ENCODE data around the gene IFFO2.

Gene IFFO2

DNA sequence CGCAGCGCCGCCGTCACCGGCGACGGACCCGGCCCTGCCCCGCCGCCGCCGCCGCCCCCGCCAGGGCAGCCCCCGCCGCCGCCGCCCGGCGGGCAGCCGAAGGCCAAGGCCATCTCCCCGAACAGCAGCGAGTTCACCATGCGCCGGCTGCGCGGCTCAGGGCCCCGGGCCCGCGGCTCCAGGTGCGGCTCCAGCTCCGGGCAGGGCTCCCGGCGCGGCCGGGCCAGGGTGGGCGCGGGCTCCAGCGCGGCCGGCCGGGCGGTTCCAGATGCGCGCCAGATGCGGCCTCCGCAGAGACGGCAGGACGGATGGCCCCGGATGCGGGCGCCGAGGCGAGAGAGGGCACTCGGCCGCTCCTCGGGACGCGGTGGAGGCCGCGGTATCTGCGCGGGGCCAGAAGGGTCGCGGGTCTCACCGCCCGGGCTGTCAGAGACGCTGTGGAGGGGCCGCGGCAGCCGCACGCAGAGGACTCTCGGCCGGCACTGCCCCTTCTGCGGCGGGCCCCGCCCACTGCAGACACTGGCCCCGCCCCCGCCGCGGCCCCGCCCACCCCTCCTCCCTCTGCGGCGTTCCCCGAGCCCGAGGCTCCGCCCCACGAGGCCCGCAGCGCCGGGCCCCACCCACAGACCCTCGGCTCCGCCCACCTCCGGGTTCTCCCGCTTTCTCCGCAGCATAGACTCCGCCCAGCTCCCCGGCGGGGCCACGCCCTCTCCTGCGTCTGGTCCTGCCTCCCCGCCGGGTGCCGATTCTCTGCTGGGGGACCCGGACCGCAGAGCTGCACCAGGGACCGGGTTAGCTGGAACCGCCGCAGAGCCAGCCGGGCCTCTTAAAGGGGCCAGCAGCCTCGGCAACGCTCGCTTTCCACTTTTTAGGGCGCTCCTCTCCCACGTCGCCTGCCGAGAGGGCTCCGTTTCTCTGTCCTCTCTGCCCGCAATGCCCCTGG, at the start of gene IFFO2:
IFFO2 (minus strand) TSS at position 484 of the 943 bp plus-strand sequence; CDS start at position 140, 344 bp downstream.
- peak; percentile 97 for DNase-seq

DNA sequence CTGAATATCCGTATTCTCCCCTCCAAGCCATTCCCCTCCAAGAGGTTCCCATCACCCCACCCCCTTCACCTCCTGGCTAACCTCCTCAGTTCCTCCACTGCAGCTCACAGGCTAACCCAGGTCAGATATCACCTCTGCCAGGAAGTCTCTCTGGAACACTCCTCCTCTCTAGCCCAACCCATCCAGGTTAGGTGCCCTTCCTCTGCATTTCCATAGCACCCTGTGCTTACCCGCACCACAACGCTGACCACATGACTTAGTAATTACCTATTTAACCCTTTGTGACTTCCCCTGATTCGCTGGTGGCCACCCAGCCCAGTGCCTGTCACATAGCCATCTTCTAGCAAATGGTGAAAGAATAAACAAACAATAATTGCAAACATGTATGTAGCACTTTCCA, 49.5 kb upstream of the IFFO2 start:
- no peak for DNase-seq

DNA sequence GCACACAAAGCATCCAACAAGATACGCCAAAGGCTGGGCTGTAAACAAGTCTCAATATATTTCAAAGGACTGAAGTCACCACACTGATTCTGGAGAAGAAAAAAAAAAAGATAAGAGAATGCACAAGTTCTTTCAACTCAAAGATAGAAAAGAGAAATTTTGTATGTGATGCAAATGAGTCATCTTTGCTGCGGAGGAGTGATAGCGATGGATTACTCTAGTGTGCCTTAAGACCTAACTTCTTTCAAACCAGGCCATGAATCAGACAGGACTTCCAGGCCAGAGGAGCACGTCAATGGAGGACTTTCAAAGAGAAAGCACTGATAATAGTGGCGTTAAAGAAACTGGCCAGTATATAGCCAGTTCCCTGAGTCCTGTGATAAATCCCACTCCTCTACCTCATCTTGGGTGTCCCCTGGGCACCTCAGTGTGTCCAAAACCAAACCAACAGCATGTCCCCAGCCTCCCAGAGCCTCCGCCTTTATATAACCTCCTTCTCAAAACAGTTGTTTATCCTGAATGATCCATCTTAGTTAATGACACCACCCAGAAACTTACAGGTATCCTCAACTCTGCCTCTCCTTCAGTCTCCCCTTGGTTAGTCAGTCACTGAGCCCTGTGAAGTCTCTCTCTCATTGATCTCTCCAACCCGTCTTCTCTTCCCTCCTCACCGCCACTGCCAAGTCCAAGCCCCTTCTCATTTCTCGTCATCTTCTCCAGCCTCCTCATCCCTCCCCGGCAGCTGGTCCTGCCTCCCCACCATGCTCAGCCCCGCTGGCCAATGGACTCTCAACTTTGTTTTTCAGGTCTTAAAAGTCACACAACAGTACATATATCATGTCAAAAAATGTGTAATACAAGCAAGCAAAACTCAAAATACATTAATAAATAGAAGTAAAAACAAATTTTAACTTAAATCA, 47.2 kb upstream of the IFFO2 start:
- no peak for DNase-seq

DNA sequence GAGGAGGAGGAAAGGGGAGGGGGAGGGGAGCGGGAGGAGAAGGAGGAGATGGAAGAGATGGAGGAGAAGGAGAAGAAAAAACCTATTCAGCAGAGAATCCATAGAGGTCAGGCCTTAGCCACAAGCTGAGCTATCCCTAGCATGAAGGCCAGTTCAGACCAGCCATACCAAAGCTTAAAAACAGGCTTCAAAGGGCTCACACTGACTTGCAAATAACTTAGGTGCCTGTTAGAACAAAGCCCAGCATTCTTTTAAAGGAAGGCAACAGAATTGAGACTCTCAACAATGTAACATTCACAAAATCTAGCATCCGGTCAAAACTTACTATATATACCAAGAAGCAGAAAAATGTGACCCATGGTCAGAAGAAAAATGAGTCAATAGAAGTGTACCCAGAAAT, 43.6 kb upstream of the IFFO2 start:
- DNase-seq: no peak

DNA sequence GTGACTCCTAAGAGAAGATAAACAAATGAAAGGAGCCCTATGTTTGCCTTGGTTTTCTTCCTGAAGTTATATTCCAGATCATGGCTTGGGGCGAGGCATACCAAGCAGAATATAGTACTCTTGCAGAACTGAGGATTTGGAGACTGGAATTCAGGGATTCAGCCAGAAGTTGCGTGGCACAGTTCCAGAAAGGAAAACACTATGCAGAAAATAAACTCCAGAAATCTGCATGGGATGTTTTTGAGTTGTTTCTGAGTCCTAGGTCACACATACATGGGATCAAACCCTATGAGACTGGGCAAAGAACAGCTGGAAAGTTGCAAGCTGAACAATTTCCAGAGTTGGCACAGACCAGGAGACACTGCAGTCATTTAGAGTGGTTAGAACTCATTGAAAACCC, 42.9 kb upstream of the IFFO2 start:
- no peak for DNase-seq

DNA sequence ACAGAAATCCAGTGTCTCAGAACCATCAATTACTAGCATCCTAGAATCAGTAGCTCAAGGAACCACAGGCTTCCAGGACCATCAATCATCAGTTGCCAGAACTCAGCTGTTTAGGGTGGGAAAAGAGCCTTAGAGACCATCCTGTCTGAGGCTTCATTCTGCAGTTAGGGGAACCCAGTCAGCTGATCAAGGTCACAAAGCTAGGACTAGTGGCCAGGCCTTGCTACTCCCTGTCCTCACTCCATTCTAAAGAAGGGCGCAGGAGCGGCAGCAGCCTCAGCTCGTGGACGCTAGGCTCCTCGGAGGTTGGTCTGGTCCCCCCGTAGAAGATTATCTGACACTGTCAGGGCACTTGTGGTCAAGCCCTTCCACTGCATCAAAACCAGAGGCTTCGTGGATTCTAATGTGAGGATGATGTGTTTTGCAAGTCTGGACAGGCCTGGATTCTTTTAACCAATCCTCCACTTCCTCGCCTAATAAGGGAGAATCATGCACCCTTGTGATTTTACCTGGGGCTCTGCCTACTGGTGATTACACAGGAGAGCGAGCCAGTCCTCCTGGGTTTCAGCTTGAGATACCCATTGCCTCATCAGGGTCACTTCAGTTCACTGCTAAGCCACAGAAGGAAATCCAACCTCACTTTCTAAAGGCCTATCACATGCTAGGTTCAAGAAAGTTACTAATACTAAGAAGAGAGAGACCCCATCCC, 41.7 kb upstream of the IFFO2 start:
- DNase-seq: no peak

DNA sequence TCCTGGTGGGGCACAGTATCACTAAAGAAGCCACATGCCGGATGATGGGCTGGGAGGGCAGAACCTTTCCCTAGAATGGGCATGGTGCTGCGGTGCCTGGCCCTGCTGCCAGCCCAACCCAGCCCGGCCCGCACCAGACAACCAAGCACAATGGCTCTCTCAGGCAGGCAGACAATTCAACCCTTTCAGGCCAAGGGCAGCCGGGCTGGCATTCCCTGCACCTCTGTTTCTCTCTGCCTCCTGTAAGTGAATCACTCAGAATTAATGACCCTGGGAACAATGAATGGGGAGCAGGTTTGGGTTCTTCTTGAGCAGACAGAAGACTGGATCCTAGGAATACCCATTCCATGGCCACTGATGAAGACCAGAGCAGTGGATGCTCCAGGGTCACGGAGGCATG, 41.0 kb upstream of the IFFO2 start:
- DNase-seq: no peak

DNA sequence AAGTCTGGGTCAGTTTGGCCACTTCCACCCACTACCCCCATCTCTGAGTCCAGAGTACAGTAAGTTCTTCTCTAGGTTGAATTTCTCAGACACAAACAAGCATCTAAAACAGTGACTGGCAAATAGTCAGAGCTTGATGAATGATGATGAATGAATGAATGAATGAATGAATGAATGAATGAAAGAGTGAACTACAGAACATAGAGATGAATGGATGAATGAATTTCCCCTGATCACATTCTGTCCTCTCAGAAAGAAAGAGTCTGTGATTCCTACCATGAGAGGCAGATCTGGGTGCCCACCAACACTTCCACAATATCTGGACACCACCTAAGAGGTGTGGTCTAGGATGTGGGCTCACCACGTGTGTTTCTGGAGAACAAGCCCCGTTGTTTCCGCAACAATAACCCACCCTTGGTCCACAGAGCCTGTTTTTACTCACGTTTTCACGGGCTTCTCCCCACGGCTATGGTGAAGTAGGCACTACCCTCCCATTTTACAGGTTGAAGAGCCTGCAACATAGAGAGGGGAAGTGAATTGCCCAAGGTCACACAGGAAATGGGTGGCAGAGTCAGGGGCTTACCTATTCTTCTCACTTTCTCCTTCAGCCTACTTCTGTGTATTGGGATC, 40.2 kb upstream of the IFFO2 start:
- no peak for DNase-seq

DNA sequence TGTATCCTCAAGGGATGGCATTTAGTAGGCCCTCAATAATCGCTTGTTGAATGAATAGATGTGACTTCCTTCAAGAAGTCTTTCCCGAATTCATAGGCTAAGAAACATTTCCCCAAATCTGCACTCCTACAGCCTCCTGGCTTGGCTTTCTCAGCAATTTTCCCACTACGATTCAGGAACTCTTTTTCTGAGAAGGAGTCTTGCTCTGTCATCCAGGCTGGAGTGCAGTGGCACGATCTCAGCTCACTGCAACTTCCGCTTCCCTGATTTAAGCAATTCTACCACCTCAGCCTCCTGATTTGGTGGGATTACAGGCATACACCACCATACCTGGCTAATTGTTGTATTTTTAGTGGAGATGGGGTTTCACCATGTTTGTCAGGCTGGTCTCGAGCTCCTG, 37.9 kb upstream of the IFFO2 start:
- DNase-seq: no peak

DNA sequence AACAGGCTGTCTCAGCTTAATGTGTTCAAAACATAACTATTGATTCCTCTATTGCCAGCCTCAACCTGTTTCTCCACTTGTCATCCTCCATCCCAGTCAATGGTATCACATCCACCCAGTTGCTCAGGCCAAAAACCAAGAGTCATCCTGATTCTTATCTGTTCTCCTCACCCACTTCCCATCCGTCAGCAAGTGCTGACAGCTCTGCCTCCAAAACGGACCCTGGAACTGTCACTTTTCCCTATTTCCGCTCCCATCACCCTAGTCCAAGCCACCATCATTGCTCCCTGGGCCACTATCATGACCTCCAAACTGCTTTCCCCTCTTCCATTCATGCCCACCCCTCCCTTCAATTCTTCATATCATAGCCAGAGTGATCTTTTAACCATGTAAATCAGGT, 36.2 kb upstream of the IFFO2 start:
- no peak for DNase-seq

DNA sequence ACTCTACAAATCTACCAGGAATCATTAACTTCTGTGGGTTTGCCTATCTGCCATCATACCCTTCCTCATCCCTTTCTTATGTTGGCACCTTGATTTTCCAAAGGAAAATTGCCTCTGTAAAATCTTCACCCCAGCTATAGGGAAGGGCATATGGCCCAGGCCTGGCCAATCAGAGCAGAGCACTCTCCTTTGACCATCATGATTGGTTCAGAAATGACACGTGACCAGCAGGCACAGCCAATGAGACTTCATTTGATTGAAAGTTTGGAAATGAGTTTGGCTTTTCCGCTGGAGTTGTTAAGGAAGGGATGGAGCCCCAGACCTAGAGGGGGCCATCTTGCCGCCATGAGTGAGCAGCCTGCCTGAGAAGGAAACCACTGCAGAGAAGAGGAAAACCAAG, 35.1 kb upstream of the IFFO2 start:
- no peak for DNase-seq

DNA sequence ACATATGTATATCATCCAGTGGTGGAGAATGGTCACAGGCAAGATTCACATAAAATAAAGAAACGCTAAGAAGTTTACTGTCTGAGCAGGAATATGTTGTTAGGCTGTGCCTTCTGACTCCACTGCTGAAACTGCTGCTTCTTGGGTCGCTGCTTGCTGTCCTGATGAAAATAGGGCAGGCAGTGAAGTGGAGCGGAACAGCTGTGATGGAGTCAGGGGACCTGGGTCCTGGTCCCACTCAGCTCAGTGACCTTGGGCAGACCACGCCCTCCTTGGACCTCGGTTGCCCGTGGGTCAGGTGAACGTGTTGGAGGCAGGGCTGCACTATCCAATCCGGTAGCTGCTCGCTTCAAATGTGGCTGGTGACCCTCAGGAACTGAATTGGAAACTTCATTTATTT, 33.4 kb upstream of the IFFO2 start:
- DNase-seq: no peak

DNA sequence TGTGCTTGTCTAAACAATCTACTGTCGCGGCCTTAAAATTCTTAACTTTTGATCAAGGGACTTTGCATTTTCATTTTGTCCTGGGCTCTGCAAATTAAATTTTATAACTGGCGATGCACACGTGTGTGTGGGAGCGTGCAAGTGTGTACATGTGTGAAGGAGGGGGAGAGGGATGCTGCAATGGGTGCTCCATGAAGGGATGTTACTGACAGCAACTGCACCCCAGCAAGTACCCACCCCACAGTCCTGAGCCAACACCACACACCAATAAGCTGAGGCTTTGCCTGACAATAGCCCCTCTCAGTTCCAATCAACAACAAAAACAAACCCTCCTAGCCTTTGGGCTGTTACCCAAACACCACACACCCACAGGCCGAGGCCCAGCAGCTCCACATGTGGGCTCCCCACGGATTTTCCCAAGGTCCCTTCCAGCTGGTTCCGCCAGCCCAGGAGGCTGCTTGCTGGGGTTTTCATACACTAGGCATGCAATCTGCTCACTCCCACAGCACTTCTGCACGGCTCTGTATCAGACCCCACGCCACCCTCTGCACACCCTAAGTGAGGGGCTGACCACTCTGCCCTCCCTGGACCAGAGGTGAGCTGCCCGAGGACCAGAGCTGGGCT, 32.8 kb upstream of the IFFO2 start:
- DNase-seq: no peak

DNA sequence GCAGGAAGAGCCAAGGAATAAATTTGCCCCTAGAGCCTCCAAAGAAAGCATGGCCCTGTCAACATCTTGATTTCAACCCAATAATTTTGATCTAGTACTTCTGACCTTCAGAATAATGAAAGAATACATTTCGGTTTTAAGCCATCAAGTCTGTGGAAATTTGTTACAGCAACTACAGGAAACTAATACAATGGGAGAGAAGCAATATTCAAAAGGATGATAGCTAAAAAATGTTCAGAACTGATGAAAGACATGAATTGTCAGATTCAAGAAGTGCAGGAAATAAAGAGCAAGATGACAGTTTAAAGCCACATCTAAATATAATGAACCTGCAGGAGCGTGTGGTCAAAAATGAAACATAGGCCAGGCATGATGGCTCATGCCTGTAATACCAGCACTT, 24.8 kb upstream of the IFFO2 start:
- DNase-seq: no peak

DNA sequence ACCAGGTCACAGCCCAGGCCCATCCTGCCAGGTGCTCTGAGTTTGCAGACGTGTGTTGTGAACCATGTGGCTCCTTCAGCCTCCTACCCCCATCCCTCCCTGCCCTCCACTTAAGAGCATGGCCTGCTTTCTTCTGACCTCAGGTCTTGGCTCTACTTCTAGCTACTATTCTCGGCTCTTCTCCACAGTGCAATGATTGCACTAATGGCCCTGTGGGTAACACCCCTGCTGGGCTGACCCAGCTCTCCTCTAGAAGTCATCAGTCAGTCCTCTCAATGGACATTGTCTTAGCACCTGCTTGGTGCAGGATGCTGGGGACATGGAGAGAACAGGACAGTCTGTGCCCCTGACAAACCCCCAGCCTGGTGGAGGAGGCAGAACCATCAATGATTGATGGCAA, 22.2 kb upstream of the IFFO2 start:
- DNase-seq: no peak

DNA sequence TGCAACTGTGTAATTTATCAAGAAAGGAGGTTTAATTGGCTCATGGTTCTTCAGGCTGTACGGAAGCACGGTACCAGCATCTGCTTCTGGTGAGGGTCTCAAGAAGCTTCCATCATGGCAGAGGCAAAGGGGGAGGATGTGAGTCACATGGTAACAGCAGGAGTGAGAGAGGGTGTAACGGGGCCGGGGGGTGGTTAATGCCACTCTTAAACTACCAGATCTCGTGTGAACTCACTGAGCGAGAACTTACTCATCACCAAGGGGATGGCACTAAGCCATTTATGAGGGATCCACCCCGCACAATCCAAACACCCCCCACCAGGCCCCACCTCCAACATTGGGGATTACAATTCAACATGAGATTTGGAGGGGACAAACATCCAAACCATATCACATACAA, 21.0 kb upstream of the IFFO2 start:
- DNase-seq: no peak

DNA sequence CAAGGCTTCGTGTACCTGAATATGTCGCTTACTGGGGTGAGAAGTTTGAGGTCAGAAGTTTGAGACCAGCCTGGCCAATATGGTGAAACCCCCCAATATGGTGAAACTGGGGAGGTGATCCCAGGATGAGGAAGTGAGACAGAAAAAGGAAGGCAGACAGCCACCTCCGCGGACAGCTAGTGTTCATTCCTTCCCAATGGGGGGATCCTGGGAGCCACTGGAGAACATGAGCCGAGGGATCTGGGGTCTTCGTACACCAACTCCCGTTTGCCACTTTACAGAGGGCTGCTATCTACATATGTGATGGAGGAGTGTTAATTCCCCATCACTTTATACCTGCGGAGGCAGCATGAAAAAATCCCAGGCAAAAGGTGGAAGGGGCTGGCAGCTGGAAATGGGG, 19.6 kb upstream of the IFFO2 start:
- DNase-seq: no peak

DNA sequence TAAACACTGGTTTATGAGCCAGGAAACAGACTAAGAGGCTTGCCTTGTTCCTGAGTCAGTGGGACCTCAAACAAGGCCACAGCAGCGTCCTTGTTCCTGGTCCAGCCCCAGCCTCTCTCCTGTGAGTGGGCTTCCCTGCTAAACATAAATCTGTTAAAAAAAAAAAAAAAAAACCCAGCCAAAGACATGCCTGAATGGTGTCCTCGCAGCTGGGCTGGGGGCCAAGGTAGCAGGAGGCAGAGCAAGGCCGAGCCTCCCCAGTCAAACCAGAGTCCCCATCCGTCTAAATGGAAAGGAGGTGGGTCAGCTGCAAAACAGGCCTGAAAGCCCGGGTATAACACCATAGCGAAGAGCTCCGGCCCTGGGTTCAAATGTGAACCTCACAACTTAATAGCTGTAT, 18.1 kb upstream of the IFFO2 start:
- DNase-seq: no peak

DNA sequence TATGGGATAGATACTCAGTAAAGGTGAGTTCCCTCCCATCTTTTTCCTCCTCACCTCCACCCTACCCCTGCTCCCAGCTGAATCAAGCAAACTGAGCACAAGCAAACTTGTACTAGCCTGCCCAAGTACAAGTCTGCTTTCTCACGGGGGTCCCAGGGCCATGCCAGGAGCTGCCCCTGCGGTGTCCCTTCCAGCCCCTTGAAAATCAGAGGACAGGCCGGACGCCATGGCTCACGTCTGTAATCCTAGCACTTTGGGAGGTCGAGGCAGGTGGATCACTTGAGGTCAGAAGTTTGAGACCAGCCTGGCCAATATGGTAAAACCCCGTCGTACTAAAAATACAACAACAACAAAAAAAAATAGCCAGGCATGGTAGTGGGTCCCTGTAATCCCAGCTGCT, 17.5 kb upstream of the IFFO2 start:
- no peak for DNase-seq

DNA sequence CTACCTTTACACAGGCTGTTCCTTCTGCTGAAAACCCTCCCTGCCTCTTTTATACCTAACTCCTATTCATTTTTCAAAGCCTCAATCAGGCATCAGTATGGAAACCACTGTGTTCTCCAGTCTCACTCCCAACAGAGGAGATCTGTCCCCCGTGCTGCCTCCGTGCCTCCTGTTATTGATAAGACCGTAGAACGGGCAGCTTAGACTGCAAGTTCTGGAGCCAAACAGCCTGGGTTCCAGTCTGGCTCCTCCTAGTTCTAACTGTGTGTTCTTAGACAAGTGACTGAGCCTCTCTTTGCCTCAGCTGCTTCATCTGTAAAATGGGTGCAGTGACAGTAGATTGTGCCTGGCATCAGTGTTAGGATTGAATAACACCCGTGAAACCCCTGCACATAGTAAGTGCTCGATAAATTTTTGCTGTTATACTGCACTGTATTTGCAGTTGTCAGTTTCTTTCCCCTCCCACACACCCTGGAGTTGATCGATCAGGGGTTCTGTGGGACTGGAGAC, 17.0 kb upstream of the IFFO2 start:
- DNase-seq: no peak

DNA sequence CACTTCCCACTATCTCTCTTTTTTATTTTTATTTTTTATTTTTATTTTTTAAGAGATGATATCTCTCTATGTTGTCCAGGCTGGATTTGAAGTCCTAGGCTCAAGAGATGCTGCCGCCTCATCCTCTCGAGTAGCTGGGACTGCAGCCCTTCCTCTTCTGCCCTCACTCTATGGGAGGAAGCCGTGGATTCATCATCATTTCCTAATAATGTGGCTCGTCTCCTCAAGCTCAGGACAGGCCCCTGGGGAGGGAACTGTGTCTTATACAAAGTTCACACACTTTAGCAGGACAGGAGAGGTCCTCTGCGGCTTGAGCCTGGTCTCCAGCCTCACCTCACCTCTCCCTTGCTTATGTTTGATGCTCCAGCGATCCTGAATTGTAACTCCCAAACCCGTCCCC, 16.5 kb upstream of the IFFO2 start:
- DNase-seq: no peak

DNA sequence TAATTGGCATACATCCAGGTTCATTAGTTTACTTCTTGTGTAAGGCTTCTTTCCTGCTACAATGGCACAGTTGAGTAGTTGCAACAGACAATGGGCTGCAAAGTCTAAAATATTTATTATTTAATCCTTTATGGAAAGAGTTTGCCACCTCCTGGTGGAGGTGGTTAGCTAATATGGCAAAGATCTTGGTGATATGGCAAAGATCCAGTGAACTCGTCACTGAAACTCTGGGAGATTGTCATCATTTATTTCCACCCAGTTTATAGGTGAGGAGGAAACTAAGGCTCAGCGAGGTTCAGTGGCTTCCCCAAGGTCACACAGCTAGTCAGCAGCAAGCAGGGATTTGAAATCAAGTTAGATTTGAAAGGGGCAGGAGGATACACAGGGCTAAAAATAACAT, 16.1 kb upstream of the IFFO2 start:
- DNase-seq: no peak
